ENCODE data around the gene CHSY1.

The CHSY1 gene

DNA sequence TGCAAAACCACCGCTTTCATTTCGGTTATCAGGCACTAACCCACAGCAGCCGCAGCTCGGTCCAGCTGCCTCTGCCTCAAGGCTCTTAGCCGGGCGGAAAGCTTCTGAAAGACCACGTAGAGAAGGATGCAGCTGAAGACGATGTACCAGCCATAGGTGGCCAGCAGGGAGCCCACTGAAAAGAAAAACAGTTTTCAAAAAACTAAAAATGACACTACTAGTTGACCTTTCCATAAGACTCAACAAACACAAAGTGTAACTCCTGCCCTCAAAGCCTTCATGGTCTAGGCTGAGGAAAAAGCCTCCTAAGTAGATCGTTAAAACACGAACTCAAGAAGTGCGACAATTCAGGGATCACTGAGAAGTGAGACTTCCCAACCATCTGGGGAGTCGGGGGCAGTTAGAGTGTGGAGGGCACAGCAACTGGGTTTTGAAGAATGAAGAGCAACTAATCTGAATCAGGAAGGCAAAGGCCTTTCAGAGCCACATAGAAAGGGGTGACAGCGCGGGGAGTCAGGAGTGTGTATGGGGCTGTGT is 24.7 kb upstream of the CHSY1 start:
- TF ChIP-seq GATA2 (IDR thresholded peaks at IDR 0.05; ENCODE audit: low read depth, low read length) (no peak), GATA3 (IDR thresholded peaks at IDR 0.05; ENCODE audit: low read depth, low read length) (no peak)

DNA sequence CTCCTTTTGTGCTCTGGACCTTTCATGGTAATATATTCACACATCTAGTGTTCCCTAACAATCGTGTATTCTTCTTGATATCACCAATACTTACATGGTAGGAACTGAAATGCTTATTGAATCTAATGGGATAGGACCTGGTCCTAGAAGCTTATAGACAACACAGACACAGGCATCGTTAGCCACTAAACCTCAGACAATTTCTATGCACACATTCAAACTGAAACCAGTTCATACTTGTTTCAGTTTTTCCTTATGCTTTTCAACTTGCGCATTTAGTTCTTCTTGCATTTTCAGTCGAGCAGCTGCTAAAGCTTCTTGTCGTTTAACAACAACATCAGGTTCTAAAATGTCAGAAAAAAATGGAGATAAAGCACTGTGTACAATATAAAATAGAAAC is 23.2 kb upstream of the CHSY1 start:
- TF ChIP-seq GATA3 (IDR thresholded peaks at IDR 0.05; ENCODE audit: low read depth, low read length) (no peak), GATA2 (IDR thresholded peaks at IDR 0.05; ENCODE audit: low read depth, low read length) (no peak)

DNA sequence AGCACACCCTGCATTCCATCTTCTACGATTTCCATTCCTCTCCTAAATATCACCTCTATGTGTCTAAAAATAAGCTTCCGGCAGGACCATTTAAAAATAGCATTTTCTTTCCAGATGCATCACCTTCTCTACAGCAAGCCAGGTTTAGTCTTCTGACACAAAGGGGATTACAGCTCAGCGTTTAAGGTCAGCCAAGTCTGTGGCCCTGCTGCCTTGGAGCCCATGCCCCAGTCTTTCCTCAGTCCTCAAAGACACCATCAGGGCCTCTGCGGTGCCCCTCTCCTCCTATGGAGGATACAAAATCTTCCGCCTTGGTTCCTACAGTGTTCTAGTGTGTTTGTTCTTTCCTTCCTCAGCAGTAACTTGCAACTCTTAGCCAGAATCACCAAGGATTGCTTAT is 21.7 kb upstream of the CHSY1 start:
- no peak for TF ChIP-seq GATA2 (IDR thresholded peaks at IDR 0.05; ENCODE audit: low read depth, low read length)
- no peak for TF ChIP-seq GATA3 (IDR thresholded peaks at IDR 0.05; ENCODE audit: low read depth, low read length)

DNA sequence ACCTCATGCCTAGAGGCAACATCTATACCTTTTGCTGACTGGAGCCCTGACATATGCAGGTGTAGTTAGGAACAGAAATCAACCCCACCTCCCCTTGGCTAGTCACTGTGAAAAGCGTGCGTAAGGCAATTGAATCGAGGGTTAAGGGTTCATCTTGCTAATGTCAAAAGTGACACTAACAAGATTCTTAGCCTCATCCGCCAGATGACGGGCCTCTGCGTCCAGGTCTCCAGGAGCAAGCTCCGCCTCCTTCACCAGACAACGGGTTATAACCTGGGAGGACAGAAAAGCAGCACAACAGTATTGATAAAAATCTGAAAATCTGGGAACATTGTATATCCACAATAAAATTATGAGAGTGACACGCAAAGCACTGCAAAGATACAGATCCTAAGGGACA is 20.7 kb upstream of the CHSY1 start:
- TF ChIP-seq GATA2 (IDR thresholded peaks at IDR 0.05; ENCODE audit: low read depth, low read length) = peak; percentile 73
- no peak for TF ChIP-seq GATA3 (IDR thresholded peaks at IDR 0.05; ENCODE audit: low read depth, low read length)

DNA sequence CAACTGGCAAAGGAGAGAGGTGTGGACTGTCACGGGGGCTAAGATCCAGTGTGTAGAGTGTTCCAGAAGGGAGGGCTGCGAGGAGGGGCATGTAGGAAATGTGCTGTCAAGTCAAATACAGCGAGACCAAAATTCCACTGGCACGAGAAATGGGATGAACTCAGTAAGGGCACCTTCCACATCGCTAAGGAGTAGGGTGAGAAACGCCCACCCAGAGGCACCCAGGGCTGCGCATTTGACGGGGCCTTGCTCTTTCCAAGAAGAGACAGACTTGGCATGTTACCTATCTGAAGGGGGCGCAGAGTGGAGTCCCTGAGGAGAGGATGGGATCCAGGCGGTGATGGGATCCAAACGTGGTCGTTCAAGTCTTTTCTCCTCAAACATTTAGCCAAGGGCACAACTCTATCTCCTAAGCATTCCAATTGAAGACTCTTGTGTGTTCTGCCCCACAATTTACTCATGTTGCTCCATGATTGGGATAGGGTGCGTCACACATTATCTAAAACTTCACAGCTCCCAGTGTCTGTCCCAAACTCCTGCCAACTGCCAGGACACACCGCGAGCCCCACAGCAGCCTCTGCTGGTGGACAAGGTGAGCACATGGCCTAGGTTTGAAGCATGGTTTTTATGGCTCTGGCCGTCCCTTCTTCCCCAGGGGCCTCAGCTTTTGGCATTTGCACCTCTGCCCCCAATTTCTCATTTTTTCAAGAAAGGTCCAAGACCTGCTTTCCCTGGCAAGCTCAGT is 17.8 kb upstream of the CHSY1 start:
- TF ChIP-seq GATA2 (IDR thresholded peaks at IDR 0.05; ENCODE audit: low read depth, low read length) (no peak), GATA3 (IDR thresholded peaks at IDR 0.05; ENCODE audit: low read depth, low read length) (no peak)

DNA sequence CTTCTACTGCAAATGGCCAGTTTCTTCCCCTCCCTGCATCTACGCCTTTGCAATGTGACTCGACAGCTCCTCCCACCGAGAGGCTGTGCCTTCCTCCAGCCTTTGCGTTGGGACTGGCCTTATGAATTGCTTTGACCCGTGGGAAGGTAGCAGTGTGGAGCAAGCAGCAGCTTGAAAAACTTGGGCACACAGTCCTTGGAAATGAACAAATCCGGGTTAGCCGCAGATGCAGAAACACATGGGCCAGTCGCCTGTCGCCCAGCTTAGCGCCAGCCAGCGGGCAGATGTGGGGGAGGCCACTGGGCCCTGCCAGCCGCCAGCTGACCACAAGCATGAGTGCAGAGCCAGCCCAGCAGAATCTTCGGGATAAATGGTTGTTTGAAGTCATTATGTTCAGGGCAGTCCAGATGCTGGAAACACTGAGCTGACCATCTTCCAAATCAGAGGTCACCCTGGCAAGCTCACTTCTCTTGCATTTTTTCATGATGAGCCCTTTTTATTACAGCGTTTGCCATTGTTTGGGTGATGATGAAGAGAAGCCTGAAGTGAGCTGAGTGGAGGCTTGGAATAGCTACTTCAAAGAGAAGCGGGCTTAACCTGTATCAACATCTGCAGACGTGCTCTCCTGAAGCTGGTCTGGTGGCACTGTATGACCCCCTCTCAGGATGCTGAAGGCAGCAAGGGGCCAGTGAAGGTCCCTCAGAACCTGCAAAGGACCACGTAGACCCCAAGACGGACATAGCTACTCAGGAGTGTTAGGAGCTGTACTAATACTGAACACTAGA is 15.7 kb upstream of the CHSY1 start:
- TF ChIP-seq GATA2 (IDR thresholded peaks at IDR 0.05; ENCODE audit: low read depth, low read length) (no peak), GATA3 (IDR thresholded peaks at IDR 0.05; ENCODE audit: low read depth, low read length) (no peak)

DNA sequence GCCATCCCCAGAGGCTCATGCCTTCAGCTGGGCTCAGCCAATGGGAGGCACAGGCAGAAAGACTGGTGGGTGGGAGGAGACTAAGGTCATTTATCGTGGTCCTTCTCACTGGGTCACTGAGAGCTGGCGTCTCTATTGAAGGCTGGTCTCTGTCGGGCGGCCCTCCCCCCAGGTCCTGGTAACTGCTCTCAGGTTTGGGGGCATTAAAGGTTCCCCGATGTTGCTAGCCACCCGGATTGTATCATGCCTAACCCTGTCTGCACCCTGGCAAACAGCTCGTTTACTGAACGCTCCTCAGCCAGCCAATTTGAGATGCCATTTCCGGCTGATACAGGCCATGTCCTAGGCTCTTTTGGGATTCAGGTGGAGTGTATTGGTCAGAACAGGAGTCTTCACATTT is 14.9 kb upstream of the CHSY1 start:
- no peak for TF ChIP-seq GATA3 (IDR thresholded peaks at IDR 0.05; ENCODE audit: low read depth, low read length)
- TF ChIP-seq GATA2 (IDR thresholded peaks at IDR 0.05; ENCODE audit: low read depth, low read length) = no peak

DNA sequence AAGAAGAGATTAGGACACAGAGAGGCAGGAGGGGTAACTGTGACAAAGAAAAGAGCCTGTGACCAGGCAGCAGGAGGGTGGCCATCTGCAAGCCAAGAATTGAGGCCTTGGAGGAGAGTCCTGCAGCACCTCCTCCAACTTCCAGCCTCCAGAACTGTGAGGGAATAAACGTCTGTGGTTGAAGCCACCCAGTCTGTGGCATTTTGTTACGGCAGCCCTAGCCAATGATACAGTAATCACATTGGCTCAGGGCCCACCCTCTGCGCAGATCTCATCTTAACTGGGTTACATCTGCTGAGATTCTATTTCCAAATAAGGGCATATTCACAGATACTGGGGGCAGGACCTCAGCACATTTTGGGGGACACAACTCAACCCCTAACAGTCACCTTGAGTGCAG is 14.2 kb upstream of the CHSY1 start:
- TF ChIP-seq GATA3 (IDR thresholded peaks at IDR 0.05; ENCODE audit: low read depth, low read length) (no peak), GATA2 (IDR thresholded peaks at IDR 0.05; ENCODE audit: low read depth, low read length) (no peak)

DNA sequence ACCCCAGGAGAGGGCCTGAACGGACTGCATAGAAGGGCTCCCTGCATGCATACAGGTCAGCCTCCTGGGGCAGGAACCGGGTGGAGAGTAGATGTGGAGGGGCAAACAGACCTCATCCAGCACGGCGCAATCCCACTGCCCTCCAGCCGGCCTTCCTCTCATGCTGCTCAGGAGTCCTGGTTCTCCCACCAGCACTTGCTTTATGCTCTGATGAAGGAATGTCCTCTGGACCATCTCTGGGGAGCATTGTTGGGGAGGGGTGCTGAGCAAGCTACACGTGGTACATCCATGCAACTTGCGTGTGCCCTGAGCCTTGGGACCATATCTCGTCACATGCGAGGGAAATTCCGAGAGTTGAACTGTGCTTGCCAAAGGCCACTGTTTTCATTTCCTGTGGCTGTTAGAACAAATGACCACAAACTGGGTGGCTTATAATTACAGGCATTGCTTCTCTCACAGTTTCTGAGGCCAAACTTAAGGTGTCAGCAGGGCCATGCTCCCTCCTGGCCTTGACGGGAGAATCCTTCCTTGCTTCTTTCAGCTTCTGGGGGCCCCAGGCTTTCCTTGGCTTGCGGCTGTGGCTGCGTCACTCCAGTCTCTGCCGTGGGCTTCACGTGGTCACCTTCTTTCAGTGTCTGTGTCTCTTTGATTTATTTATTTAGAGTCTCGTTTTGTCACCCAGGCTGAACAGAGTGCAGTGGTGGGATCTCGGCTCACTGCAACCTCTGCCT is 13.2 kb upstream of the CHSY1 start:
- TF ChIP-seq GATA2 (IDR thresholded peaks at IDR 0.05; ENCODE audit: low read depth, low read length) = no peak
- no peak for TF ChIP-seq GATA3 (IDR thresholded peaks at IDR 0.05; ENCODE audit: low read depth, low read length)

DNA sequence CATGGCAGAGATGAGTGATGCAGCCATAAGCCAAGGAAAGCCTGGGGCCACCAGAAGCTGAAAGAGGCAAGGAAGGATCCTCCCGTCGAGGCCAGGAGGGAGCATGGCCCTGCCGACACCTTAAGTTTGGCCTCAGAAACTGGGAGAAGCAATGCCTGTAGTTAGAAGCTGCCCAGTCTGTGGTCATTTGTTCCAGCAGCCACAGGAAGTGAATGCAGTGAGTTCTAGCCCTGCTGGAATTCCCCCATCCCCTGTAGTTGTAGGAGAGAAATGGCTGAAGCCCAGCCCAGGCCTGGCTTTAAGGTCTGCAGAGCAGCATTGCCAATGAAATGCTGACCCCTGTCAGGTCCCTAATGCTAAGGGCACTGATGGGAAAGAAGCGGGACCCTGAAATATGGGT is 12.2 kb upstream of the CHSY1 start:
- no peak for TF ChIP-seq GATA2 (IDR thresholded peaks at IDR 0.05; ENCODE audit: low read depth, low read length)

DNA sequence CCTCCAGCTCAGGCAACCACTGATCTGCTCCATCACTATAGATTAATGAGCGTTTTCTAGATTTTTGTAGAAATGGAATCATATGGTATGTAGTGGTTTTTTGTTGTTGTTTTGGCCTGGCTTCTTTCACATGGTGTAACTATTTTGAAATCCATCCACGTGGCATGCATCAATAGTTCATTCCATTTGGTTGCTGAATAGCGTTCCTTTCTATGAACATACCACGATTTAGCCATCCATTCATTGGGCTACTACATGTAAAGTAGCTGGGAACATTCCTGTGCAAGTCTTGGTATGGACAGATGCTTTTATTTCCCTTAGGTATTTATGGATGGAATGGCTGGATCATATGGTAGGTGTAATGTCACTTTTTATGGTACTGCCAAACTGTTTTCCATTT is 10.7 kb upstream of the CHSY1 start:
- TF ChIP-seq GATA3 (IDR thresholded peaks at IDR 0.05; ENCODE audit: low read depth, low read length) (no peak), GATA2 (IDR thresholded peaks at IDR 0.05; ENCODE audit: low read depth, low read length) (no peak)

DNA sequence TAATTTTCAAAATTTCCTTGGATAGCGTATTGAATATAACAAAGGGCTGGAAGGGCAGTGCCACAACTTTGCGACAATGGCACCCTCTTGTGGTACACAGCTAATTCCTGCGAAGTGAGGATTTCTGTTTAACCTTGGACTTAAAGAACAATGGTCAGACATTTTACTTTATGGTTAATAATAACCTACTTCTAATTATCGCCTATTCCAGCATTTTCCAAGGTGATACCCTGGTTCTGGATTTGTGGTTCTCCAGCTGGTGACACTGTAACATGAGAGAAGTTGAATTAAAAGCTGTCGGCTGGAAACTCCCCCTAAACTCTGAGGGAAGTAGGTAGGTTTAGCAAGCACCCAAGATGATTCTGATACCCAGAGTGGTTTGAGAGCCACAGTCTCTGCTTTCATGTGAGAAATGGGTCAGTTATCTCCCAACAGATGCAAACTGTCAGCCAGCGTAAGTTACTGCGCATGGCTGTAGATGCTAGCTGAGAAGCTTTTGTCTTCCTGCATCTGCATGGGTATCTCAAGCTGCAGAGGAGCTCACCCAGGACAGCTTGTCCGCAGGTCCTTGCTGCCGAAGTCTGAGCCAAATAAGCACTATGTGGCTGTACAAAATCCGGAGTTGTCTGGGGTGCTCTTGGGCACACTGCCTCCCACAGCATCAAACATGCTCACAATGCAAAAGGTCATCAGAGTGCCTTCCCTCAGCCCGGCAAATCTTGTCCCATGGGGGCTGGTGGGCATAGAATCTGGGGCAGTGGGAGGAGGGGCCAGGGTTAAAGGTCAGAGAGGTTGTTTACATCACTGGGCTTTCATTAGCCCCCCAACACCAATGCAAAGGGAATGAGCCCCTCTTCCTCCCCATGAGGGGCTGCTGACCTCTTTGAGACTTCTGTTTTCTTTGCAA is 6.6 kb upstream of the CHSY1 start:
- no peak for TF ChIP-seq GATA2 (IDR thresholded peaks at IDR 0.05; ENCODE audit: low read depth, low read length)
- TF ChIP-seq GATA3 (IDR thresholded peaks at IDR 0.05; ENCODE audit: low read depth, low read length) = no peak

DNA sequence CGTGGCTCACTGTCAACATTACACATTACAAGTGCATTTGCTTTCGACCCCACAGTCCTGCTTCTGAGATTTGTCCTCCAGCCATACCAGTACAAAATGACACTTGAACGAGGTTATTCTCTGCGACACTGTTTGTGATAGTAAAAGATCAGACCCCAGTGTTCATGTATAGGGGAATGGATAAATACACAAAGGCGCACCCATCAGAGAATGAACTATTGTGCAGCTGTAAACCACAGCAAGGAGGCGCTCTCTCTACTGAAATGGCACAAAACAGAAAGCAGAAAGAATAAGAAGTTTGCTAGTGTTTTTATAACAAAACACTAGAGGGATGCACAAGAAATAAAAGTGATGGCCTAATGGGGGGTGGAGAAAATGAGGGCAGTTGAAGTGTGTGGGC is 4.9 kb upstream of the CHSY1 start:
- TF ChIP-seq GATA2 (IDR thresholded peaks at IDR 0.05; ENCODE audit: low read depth, low read length) (no peak), GATA3 (IDR thresholded peaks at IDR 0.05; ENCODE audit: low read depth, low read length) (no peak)

Measured in SH-SY5Y (cell line).